Endothelial cell of umbilical vein (primary cell): ENCODE results near the gene BLACAT1.

Experiments used
- FOS ChIP-seq: IDR thresholded peaks from 2 replicates; pipeline ENCODE4 v1.6.1; 2011; ENCODE audit warnings: mild to moderate bottlenecking, low read length, moderate library complexity, borderline replicate concordance; ENCODE audit not compliant: insufficient read depth
- POLR2AphosphoS5 ChIP-seq: IDR thresholded peaks from 2 replicates; pipeline ENCODE4 v1.6.1; 2012; ENCODE audit warnings: low read depth, mild to moderate bottlenecking, control low read depth, low read length, moderate library complexity; ENCODE audit not compliant: insufficient read depth
- TF ChIP-seq, protein P1 (sequence below), 2 donors: IDR thresholded peaks; 1 replicate in 1 of 2; 2 replicates in 1 of 2; pipeline ENCODE4 v1.5.1; 2011; ENCODE audit warnings: low read length in 2 of 2, mild to moderate bottlenecking in 2 of 2, moderate library complexity in 2 of 2, control low read depth in 1 of 2, inconsistent platforms in 1 of 2, low read depth in 1 of 2; ENCODE audit not compliant: insufficient read depth in 1 of 2; ENCODE audit errors: extremely low read depth in 1 of 2

GRCh38 chr1:205476648-205477047, 20.8 kb upstream of the BLACAT1 start:
- TF ChIP-seq, protein P1, sequence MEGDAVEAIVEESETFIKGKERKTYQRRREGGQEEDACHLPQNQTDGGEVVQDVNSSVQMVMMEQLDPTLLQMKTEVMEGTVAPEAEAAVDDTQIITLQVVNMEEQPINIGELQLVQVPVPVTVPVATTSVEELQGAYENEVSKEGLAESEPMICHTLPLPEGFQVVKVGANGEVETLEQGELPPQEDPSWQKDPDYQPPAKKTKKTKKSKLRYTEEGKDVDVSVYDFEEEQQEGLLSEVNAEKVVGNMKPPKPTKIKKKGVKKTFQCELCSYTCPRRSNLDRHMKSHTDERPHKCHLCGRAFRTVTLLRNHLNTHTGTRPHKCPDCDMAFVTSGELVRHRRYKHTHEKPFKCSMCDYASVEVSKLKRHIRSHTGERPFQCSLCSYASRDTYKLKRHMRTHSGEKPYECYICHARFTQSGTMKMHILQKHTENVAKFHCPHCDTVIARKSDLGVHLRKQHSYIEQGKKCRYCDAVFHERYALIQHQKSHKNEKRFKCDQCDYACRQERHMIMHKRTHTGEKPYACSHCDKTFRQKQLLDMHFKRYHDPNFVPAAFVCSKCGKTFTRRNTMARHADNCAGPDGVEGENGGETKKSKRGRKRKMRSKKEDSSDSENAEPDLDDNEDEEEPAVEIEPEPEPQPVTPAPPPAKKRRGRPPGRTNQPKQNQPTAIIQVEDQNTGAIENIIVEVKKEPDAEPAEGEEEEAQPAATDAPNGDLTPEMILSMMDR (IDR thresholded peaks at IDR 0.05; ENCODE audit: extremely low read depth in 1 of 2, insufficient read depth in 1 of 2, low read depth in 1 of 2, low read length in 2 of 2) = no peak
- TF ChIP-seq POLR2AphosphoS5 = no peak
- no peak for TF ChIP-seq FOS
